Breast epithelium (tissue), 3 donors: ENCODE measurements around the gene PRELID1.

Experiments
- POLR2A ChIP-seq: fragments of 450-650 bp; IDR thresholded peaks from one replicate; pipeline ENCODE4 v1.6.1; 2016; ENCODE audit warnings: antibody characterized with exemption, mild to moderate bottlenecking, moderate library complexity
- POLR2AphosphoS5 ChIP-seq, 3 donors: sonication (generic); formaldehyde crosslinking; IDR thresholded peaks; one replicate each; pipeline ENCODE4 v1.6.1; 2017; ENCODE audit warnings: antibody characterized with exemption in 3 of 3
- TF ChIP-seq, protein P1 (sequence below), 3 donors: fragments of 450-650 bp; IDR thresholded peaks; one replicate each; pipeline ENCODE4 v1.5.1; 2016 to 2017; ENCODE audit warnings: antibody characterized with exemption in 3 of 3, mild to moderate bottlenecking in 3 of 3, moderate library complexity in 3 of 3

DNA sequence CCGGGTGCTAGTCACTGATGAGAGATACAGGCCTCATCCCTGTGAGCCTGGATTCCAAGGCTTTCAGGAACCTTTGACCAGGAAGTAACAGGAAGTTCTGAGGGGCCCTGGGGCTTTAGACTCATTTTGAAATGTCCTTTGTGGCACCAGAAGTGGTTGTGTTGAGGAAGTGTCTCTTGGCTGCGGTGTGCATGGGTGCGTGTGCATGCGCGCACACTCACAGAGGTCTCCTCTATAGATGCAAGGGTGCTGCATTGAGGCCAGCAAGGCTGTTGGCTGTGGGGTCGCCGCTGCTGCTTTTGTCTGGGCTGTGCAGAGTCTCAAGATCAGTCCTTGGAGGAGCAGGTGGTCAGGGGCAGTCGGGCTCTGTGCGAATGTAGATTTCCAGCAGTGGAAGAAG lies 7.7 kb upstream of the PRELID1 start:
- TF ChIP-seq, protein P1, sequence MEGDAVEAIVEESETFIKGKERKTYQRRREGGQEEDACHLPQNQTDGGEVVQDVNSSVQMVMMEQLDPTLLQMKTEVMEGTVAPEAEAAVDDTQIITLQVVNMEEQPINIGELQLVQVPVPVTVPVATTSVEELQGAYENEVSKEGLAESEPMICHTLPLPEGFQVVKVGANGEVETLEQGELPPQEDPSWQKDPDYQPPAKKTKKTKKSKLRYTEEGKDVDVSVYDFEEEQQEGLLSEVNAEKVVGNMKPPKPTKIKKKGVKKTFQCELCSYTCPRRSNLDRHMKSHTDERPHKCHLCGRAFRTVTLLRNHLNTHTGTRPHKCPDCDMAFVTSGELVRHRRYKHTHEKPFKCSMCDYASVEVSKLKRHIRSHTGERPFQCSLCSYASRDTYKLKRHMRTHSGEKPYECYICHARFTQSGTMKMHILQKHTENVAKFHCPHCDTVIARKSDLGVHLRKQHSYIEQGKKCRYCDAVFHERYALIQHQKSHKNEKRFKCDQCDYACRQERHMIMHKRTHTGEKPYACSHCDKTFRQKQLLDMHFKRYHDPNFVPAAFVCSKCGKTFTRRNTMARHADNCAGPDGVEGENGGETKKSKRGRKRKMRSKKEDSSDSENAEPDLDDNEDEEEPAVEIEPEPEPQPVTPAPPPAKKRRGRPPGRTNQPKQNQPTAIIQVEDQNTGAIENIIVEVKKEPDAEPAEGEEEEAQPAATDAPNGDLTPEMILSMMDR (IDR thresholded peaks at IDR 0.05) = no peak
- TF ChIP-seq POLR2A = no peak
- TF ChIP-seq POLR2AphosphoS5 (IDR thresholded peaks at IDR 0.05) = no peak
